ENCODE results near the gene TUBA4B. TPM values are rescaled to one million over a fixed set of nuclear protein-coding genes. Genes with fewer than 3 reads are reported as not detected.

Gene TUBA4B
- total RNA-seq, 1 donor from 2014 or later, result not detected

DNA sequence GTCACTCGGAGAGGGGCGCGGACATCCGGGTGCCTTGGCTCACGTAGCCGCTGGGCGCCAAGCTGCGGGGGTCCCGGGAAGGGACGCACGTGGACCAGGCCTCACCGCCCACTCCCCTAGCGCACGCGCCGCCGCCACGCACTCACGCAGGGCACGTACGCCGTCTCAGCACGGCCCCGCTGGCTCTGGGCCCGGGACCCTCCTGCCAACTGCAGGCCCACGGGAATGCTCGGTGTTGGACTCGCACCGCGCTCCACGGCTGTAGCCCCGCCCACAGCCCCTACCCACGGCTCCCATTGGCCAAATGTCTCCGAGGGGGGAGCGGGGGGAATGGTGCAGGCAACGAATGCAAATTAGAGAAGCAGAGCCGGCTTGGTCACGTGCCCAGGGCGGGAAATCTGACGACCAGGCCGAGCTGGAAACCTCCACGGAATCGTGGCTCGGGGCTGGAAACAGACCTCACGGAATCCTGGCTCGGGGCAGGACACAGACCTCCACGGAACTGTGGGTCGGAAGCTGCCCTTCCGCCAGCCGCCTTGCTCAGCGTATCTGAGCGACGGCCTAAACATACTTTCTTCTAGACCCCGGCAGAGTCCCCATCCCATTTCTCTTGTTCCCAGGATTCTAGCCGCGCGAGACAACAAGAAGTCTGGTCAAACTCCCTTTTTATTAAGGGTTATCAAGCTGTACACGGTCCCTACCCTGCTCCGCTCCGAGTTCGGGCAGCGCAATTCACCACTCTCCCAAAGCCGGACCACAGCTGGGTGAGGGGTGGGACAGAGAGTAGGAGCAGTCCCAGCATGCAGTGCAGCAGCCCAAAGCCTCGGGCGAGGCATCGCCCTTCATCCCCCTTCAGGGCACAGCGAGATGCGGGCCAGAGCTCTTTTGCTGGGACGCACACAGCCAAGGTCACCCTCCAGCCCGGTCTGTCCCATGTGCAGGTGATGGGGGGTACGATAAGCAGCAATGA is 34.0 kb upstream of the TUBA4B start, which contains the start of gene ABCB6:
Gene ABCB6, minus strand, starts transcription at position 227 of the 970 bp plus-strand sequence. CDS start 285 bp downstream, outside the sequence.
- DNase-seq (ENCODE audit: low spot score), result peak; percentile 97

DNA sequence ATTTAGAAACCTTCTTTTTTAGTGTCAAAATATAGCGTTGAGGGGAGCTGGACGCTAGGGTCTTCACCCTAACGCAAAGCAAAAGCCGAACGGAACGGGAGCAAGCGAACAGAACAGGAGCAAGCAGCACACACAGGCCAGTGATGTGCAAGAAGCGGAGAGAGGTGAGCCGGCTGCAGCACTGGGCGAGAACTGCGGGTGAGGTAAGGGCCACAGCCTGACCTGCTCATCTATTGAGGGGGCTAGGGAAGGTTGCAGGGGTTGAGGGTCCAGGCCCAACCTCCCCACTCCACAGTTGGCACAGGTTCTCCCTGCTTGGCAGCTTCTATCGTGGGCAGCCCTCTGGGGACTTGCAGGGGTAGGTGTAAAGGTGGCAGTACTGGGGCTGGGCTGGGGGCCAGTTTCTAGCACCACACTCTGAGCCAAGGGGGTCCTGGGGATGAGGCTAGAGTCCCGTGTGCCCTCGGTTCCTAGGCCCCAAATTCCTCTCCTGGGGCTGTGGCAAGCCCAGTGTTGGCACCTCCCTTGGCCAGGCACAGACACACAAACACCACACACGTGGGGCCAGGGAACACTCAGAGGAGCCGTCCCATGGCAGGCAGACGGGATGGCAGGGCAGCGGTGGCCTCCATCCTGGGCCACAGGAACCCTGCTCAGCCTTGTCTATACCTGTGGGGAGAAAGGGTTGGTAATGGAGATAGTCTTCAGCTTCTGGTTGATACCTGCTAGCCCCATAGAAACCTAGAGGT is 33.1 kb upstream of the TUBA4B start:
- no peak for DNase-seq (ENCODE audit: low spot score)

DNA sequence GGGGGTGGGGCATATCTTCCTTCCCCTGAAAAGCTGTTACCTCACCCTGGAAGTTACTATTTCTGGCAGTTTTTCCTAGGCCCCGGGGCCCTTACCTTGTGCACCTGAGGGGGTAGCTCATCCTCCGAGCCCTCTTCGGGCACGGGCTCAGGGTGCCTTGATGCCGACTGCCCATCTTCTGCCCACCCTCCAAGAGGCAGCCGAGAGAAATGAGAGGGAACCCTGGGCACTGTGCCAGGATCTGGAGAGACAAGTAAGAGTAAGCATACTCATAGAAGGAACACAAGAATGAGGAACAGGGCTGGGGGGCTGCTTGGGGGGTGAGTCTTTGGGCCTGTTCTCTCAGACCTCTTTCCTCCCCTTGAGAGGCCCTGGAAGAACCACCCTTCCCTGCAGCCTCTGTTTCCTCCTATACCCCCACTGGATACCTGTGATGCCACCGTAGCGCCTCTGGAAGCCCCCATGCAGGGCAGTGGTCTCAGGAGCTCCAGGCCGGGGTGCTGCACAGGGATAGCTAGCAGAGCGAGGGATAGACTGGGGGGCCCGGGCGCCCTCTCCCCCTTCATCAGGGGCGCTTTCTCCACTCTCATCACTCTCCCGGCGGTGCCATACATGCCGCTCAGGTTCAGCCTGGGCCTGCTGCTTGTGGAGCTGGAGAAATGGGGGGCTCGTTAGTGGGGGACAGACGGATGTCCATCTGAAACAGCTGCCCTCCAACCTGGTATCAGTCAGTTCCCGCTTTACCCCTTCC is 32.2 kb upstream of the TUBA4B start:
- no peak for DNase-seq (ENCODE audit: low spot score)

DNA sequence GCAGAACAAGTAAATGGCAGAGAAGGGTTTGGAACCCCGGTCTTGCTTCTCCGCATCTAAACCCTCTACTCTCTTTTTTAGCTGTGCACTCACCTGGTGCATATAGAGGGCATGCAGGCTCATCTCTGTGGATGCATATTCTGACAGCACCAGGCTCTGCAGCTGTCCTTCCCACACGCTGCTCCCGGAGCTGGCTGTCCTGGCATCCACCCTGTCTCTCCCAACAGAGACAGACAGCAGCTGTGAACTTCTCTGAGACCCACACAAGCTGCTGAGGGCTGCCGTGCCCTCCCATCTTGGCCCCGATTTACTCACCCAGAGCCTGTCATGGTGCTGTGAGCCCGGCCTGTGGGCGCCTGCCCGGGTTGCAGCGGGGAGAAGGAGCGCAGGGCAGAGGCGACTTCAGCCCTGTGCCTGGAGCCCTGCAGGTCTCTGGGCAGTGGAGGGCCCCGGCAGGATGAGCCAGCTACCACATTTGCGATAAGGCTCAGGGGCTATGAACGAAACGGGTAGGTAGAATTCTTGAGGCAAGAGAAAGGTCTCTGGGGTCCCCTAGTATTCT is 31.0 kb upstream of the TUBA4B start:
- DNase-seq (ENCODE audit: low spot score), result no peak

DNA sequence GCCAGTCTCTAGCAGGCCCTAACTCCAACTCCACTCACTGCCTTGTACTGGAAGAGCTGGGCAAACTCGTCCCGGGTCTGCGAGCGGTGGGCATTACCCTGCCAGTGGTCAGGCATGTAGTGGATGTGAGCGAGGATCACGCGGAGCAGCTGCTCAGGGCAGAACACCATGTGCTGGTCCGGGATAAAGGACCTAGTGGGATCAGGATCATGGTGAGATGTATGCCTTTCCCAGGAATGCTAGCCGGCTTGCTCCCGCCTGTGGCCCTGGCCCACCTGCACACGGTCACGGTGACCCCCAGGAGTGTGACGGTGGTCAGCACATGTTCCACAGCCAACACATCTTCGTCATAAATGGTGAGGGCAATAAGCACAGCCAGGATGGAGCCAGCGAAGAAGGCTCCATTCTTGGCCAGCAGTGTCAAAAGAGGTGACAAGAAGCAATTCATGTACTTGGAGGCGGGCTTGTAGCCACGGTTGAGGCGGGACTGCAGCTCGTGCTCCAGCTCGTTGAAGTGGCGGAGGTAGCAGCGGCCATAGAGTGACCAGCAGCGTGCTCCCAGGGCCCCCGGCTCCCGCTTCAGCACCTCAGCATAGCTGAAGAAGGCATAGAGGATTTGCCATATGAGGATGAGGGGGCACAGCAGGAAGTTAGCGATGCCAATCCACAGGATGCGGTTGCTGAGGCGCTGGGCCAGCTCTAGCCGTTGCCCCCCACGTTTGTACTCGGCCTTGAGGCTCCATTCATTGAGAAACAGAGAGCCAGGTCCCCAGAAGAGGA is 29.0 kb upstream of the TUBA4B start:
- DNase-seq (ENCODE audit: low spot score), result no peak

DNA sequence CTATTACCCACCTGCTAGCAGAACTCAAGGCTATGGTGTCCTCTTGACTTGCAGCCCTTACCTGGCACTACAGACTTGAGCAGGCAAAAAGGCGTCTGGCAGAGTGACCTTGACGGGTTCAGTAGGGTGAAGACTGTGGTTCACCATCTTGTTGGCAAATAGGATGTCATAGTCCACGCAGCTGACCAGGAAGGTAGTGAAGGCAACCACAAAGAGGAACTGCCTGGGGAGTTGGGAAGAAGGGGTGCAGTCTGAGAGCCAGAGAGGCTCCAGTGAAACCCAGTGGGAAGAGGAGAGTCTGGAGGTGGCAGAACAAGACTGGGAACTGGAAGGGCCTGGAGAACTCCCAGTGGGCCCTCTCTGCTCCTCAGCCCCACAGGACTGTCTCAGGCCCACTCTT is 27.7 kb upstream of the TUBA4B start:
- no peak for DNase-seq (ENCODE audit: low spot score)

DNA sequence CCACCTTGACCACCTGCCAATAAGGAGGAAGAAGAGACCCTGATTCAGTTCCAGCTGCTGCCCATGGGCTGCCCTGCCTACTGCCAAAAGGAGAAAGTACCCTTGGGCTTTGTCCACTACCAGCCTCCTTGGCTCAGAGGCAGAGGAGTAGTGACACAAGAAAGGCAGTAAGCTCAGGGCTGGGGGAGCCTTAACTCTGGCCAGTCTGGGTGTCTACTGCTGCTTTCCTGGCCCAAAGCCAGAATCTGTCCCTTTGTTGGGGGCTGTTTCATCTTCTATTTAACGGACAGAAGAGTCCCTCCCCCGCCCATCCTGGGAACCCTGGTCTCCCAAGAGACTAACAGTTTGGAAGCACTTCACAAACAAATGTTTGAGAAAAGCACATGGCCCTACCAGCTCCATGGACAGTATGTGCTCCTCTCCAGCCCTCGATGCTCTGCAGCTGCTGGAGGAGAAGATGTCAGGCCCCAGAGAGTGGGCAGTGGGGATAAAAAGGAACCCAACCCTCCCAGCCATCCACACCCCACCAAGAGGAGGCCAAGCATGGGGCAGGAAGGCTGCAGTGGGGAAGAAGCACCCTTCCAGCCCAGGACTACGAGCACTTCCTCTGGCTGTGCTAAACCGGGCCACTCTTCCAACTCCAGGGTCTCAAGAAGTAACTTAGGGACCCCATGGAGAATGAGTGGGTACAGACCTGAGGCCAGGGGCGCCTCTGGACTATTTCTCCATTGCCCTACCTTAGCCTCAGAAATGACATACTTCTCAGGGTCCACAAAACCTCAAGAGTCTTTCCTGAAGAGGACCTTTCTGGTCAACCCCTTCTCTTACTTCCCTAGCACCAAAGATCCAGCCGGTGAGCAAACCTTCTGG is 24.8 kb upstream of the TUBA4B start:
- DNase-seq (ENCODE audit: low spot score), result no peak

DNA sequence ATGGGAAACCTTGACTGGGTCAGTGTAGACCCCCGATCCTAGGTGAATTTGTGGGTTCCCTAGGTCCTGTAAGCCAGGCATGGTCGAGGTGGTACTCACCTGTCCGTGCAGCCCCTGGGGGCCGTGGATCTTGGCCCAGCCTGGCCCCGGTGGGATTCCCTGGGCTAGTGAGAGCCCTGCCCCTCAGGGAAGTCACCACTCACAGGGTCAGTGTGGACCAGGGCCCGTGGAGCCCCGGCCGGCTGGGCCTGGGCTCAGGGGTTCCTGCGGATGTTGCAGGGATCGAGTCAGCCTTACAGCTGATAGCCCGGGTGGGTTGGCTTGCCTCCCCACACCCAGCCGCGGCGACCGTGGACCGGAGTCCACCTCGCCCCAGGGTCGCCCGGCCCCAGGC is 24.1 kb upstream of the TUBA4B start:
- DNase-seq (ENCODE audit: low spot score), result no peak

DNA sequence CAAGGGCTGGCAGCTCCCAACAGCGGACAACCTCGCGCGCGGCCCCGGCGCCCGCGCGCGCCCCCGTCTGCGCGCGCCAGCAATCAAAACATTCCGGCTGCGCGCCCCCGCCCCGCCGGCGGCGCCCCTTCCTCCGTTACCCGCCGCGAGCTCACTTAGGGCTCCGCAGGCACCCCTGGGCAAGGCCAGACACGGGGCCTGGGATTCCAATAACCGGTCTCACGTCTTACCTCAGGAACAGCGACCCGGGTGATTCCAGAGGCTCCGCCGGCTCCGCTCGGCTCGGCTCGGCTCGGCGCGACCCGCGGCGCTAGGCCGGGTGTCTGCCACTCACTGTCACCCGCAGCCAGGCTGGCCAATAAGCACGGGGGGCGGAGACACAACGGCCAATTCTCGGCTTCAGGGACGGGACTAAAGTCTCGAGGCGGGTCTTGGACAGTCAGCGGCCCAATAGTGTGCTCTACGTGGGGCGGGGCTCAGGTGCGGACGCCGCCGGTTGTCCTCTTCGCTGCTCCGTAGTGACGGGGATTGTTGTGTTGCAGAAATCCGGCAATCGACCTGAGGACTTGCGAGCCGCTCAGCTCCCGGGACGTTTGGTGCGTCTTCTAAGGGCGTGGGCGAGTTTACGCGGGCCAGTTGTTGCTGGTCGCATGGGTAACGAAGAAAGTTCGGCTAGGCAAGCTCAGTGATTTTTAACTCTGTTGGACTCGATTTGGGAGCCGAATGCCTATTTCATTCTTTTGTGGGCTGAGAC is 23.6 kb upstream of the TUBA4B start, which contains the start of the genes ANKZF1 and ATG9A:
Gene ANKZF1, plus strand, starts transcription at position 502 of the 754 bp plus-strand sequence. CDS start 452 bp downstream, outside the sequence.
Gene ATG9A, minus strand, starts transcription at position 332 of the 754 bp plus-strand sequence. CDS start 1,612 bp downstream, outside the sequence.
- peak; percentile 98 for DNase-seq (ENCODE audit: low spot score)

DNA sequence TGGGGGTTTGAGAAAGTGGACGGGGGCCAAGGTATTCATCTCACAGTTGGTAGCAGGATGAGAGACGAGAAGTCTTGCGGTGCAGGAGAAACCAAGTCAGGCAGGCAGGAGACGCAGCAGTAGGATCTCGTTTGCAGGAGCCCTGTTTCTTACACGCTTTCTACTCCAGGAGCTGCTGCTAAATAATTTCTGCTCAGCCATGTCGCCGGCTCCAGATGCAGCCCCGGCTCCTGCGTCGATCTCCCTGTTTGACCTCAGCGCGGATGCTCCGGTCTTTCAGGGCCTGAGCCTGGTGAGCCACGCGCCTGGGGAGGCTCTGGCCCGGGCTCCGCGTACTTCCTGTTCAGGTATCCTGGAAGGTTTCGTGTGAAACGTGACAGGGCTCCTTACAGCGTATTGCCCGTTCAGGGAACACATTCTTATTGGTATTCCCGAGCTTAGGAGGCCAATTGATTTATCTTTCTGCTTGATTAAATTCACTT is 22.9 kb upstream of the TUBA4B start:
- DNase-seq (ENCODE audit: low spot score), result no peak

DNA sequence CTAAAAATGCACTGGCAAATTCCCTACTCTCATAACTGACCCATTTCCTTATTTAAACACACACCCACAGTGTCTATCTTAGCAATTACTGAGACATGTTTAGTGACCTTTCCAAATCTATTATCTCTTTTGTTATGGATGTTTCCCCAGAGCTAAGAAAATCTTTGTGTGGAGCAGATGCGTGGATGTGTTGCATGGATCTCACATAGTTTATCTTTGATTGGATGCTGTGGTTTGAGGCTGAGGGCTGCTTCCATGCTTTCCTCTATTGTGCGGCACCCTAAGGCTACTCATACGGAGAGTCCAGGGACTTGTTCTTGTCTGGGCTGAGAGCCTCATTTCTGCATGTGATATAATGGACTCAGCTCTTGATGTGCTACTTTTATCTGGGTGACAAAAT is 18.7 kb upstream of the TUBA4B start:
- DNase-seq (ENCODE audit: low spot score), result no peak

DNA sequence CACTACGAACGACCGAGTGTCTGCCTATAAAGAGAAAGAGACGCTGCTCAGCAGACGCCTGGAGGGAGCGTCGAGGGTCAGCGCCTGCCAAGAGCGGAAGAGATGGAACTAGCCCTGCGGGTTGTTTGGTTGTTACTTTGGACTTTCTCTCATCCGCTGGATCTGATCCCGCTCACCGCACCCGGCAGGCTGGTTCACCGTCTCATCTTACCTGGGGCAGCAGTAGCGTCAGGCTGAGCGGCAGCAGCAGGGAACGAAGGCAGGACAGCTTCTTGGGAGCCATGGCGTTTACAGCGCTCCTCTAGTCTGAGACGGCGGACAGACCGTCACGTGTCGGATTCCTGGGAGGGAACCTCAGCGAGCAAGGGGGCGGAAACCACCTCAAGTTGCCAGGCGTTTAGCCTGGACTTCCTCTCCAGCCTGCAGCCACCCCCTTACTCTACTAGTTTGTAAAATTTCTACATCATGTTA is 9.7 kb upstream of the TUBA4B start:
- DNase-seq (ENCODE audit: low spot score), result no peak

DNA sequence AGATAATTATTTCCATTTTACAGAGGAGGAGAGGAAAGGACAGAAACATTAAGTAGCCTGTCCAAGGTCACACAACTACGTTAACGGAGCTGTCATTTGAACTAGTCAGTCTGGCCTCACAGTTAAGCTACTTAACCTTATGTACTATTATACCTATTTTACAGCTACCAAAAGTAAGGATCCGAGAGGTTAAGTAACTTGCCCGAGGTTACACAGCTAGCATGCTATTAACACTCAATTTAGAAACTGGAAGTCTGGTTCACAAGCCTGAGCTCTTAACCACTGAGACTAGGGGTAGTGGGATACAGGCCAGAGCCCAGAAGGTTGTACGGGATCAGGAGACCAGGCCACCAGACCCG is 8.3 kb upstream of the TUBA4B start:
- no peak for DNase-seq (ENCODE audit: low spot score)

DNA sequence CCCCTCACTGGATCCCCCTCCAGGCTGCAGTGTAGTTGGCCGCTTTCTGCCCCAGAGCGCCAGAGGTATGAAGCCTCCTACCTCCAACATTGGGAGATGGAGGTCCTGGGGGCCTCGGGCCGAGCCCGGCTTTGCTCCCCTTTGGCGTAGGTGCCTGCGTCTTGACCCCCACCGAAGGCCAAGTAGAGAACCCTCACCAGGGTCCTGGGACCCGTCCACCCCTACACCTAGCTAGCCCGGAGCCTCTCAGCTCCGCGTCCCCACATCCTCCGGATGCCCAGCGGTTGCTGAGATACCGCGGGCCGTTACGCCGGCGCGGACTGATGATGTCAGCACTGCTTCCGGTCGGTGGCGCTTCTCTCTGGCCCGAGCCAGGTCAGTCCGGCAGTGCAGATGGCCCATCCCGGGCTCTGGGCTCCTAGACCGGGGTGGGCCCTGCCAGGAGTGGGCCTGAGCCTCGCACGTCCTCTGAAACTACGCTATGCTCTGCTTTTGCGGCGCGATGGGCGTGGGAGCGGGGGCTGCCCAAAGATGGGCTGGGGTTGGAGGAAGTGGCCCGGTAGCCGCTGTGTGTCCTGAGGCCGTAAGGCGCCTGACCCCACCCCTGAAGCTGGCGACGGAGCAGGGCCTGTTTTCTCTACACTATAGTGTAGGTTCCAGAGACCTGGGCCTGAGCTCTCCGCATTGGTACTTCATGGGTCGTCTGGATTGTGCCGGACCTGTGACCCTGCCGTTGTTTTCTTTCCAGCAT is 7.7 kb upstream of the TUBA4B start, which contains the start of the genes GLB1L and STK16:
Gene GLB1L, minus strand, starts transcription at position 297 of the 751 bp plus-strand sequence. CDS start 1,871 bp downstream, outside the sequence.
Gene STK16, plus strand, starts transcription at position 332 of the 751 bp plus-strand sequence. CDS start 521 bp downstream, outside the sequence.
- peak; percentile 99 for DNase-seq (ENCODE audit: low spot score)

DNA sequence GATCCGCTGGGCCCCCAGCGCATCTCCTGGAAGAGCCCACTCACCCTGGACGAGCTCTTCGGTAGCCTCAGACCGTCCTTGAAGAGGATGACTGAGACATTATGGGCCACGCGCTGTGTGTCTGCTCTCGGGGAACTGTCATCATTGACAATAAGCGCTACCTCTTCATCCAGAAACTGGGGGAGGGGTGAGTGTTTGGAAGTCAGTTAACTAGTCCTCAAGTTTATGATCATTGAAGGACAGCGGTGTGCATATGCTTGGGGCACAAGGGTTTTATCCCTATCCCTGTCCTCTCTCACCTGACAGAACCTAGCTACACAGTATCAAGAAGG is 7.2 kb upstream of the TUBA4B start:
- DNase-seq (ENCODE audit: low spot score), result no peak

DNA sequence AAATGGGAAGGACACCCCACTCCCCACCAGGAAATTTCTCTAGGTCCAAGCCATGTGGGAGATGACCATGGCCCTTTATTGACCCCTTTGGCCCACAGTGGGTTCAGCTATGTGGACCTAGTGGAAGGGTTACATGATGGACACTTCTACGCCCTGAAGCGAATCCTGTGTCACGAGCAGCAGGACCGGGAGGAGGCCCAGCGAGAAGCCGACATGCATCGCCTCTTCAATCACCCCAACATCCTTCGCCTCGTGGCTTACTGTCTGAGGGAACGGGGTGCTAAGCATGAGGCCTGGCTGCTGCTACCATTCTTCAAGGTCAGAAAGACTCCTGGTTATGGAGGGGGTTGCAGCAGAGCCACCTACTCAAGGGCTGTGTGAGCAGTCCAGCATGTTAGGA is 6.5 kb upstream of the TUBA4B start:
- no peak for DNase-seq (ENCODE audit: low spot score)

Measured in mesenteric fat pad (tissue), 1 donor.